NCI-H1436 treated with DMSO at 0.1 percent for 48 hours (cell line): ENCODE data around the gene SHH.
"Not testable (repeated sequence)": the region's sequence is repeated elsewhere in the genome, so short reads cannot be mapped to it uniquely, and the experiment has no call there.

Source experiments
- DNase-seq: peaks from one replicate; lab custom pipeline; 2025; lab: John Stamatoyannopoulos, UW

The SHH gene

GRCh38 chr7:155842496-155843265, 30.4 kb upstream of the SHH start:
- no peak for DNase-seq

GRCh38 chr7:155840909-155841308, 28.6 kb upstream of the SHH start:
- DNase-seq = no peak

GRCh38 chr7:155840262-155840885, 28.1 kb upstream of the SHH start:
- DNase-seq = no peak

GRCh38 chr7:155839461-155839860, 27.2 kb upstream of the SHH start:
- DNase-seq = no peak

- DNase-seq = not testable (repeated sequence)
These were observed 26.0 kb upstream of the SHH start for GRCh38 chr7:155838312-155838711.

GRCh38 chr7:155837126-155837479, 24.8 kb upstream of the SHH start:
- DNase-seq = no peak

- DNase-seq = no peak
These were observed 24.2 kb upstream of the SHH start for GRCh38 chr7:155836216-155837125.

GRCh38 chr7:155835446-155836215, 23.4 kb upstream of the SHH start:
- no peak for DNase-seq

- DNase-seq = no peak
These were observed 22.3 kb upstream of the SHH start for GRCh38 chr7:155834486-155835048.

GRCh38 chr7:155833651-155834050, 21.4 kb upstream of the SHH start:
- no peak for DNase-seq

GRCh38 chr7:155832581-155832981, 20.3 kb upstream of the SHH start:
- DNase-seq = no peak

- DNase-seq = no peak
These were observed 19.7 kb upstream of the SHH start for GRCh38 chr7:155831807-155832524.

GRCh38 chr7:155830961-155831806, 18.9 kb upstream of the SHH start:
- DNase-seq = no peak

GRCh38 chr7:155829796-155830470, 17.7 kb upstream of the SHH start:
- no peak for DNase-seq

GRCh38 chr7:155825336-155825735, 13.1 kb upstream of the SHH start:
- no peak for DNase-seq

GRCh38 chr7:155824227-155824886, 12.1 kb upstream of the SHH start:
- no peak for DNase-seq

- no peak for DNase-seq
These were observed 9.6 kb upstream of the SHH start for GRCh38 chr7:155821851-155822250.

- no peak for DNase-seq
These were observed 8.5 kb upstream of the SHH start for GRCh38 chr7:155820788-155821187.

GRCh38 chr7:155820246-155820645, 8.0 kb upstream of the SHH start:
- DNase-seq = no peak
